Muscle layer of colon (tissue), 2 donors: ENCODE measurements around the gene SLC12A4.
A peak's percentile ranks its signal among the peaks of the same experiment; 100 is the strongest.

ENCODE experiments used
- H3K27ac ChIP-seq: one replicate; pipeline ENCODE4 v1.7.0; 2013; ENCODE audit warnings: low read depth, mild to moderate bottlenecking, low read length, moderate library complexity
- H3K27me3 ChIP-seq, 2 donors: one replicate each; pipeline ENCODE4 v1.7.0; 2013; ENCODE audit warnings: low read length in 2 of 2, mild to moderate bottlenecking in 2 of 2; ENCODE audit not compliant: insufficient read depth in 2 of 2, control insufficient read depth in 1 of 2
- H3K36me3 ChIP-seq: one replicate; pipeline ENCODE4 v1.7.0; 2013; ENCODE audit warnings: mild to moderate bottlenecking, low read length; ENCODE audit not compliant: insufficient read depth
- H3K4me1 ChIP-seq: one replicate; pipeline ENCODE4 v1.7.0; 2013; ENCODE audit warnings: mild to moderate bottlenecking, low read length; ENCODE audit not compliant: insufficient read depth
- H3K4me3 ChIP-seq, 2 donors: one replicate each; pipeline ENCODE4 v1.7.0; 2013; ENCODE audit warnings: low read length in 2 of 2, low read depth in 1 of 2, mild to moderate bottlenecking in 1 of 2, moderate library complexity in 1 of 2
- H3K9ac ChIP-seq: one replicate; pipeline ENCODE4 v1.7.0; 2013; ENCODE audit warnings: low read length
- H3K9me3 ChIP-seq: one replicate; pipeline ENCODE4 v1.7.0; 2013; ENCODE audit warnings: mild to moderate bottlenecking, low read length
- donor health status: abdominal sarcoma.
- donor health status: Adenocarcinoma of cecum.

The SLC12A4 gene

DNA sequence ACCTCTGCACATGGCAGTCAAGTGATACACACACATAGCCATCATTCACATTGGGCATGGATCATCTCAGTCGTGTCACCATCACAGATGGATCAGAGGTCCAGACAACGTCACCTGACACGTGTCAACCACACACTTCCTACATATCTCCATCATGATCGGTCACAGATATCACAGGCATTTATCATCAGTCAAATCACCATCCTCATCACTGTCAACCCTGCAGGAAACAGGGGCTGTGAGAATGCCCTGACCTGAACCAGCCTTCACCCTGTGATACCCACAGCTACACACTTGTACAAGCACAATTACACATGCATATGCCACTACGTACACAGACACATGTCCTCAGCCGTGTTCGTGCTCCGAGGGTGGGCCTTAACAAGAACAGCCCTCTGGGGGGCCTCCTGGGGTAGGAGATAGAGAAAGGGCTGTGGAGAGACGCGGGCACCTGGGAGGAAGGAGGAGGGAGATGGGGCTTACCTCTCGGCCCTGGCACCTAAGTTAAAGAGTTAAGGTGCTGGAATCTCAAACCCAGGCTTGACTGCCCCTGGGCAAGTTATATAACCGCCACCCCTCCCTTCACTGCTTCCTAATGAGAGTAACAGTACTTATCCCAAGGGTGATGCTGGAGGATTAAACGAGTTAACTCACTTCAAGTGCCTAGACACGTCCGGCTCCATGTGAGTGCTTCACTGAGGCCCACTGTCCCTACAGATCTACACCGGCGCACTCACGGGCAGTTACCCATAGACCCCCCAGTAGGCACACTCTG is 1.1 kb downstream of the SLC12A4 start:
- H3K4me3 ChIP-seq, result peak overlapping the region; percentile 97 to 98
- no peaks in the 10 kb centered on the region for H3K9me3 ChIP-seq
- no peaks in the 10 kb centered on the region for H3K27me3 ChIP-seq
- H3K9ac ChIP-seq, result peak overlapping the region; percentile 98
- peak overlapping the region; percentile 87 for H3K27ac ChIP-seq
- H3K36me3 ChIP-seq, result peaks cover 11% of the 10 kb centered on the region
- H3K4me1 ChIP-seq, result peaks cover 46% of the 10 kb centered on the region

DNA sequence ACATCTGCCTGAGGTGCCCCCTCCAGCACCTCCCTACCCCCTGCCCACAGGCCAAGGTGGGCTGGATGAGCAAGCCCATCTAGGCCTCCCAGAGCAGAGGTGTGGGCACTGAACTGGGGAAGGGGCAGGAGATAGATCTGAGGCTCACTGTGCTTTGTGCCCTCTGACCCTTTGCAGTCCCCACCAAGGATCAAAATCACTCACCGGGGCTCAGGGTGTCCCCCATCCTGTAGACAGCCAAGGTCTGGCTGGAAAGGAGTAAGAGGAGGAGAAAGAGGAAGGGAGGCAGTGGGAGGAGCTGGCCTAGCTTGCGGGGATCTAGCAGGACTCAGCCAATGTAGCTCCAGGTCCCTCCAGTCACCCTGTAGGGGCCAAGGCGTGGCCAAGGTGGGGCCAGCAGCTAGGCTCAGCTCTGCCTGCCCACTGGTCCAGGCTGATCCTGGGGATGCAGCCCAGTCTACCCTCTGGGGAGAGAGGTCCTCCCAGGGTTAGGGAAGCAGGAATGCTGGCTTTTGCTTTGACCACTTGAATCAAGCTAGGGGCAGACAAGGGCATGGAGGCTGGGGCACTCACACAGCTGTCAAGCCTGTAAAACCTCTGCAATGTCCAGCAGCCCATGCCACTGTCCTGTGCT is 1.8 kb downstream of the SLC12A4 start:
- no peaks in the 10 kb centered on the region for H3K9me3 ChIP-seq
- H3K9ac ChIP-seq, result peak overlapping the region; percentile 98
- H3K27ac ChIP-seq, result peak overlapping the region; percentile 87
- H3K4me3 ChIP-seq, result peak overlapping the region; percentile 52 to 98
- no peaks in the 10 kb centered on the region for H3K27me3 ChIP-seq
- peaks cover 46% of the 10 kb centered on the region for H3K4me1 ChIP-seq
- peaks cover 18% of the 10 kb centered on the region for H3K36me3 ChIP-seq

DNA sequence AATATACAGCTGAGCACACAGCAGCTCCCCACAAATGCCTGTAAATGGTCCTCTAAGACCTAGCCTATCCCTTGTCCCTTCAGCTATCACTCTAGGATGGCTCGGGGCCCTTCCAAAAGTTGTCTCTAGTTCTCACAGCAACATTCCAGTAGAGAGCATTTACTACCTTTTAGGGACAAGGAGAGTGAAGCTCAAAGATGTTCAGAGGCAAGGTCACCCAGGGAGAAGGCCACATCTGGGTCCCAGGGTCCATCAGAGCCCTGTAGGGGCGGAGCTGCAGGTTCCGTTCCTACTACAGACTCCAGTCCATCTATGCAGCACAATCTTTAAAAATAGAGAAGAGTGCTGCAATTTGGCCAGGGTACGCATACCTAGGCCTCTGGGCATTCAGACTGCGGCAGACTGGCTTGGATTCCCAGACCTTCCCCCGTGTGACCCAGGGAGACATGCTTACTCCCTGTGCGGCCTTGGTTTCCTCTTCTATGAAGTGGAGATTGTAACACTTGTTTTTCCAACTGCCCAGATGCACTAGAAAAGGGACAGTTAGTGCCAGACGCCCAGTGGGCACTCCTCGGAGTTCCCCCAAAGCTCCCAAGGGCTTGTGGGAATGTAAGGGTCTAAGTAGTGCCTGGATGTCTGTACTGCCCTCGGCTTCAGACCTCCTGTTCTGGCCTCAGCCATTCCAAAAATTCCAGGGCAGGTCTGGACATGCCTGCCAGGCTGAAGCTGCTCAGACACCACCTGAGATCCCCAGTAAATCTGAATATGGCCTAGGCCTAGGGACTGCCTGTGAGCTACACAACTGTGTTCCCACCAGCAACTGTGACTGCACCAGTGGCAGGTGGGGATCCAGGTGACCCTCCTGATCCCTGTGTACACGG is 2.5 kb downstream of the SLC12A4 start:
- Histone ChIP-seq H3K9me3 (no peaks in the 10 kb centered on the region), H3K27me3 (no peaks in the 10 kb centered on the region), H3K36me3 (peaks cover 25% of the 10 kb centered on the region), H3K4me3 (peak overlapping the region; percentile 52 to 98), H3K4me1 (peaks cover 46% of the 10 kb centered on the region), H3K9ac (peak overlapping the region; percentile 98), H3K27ac (peak overlapping the region; percentile 87)

DNA sequence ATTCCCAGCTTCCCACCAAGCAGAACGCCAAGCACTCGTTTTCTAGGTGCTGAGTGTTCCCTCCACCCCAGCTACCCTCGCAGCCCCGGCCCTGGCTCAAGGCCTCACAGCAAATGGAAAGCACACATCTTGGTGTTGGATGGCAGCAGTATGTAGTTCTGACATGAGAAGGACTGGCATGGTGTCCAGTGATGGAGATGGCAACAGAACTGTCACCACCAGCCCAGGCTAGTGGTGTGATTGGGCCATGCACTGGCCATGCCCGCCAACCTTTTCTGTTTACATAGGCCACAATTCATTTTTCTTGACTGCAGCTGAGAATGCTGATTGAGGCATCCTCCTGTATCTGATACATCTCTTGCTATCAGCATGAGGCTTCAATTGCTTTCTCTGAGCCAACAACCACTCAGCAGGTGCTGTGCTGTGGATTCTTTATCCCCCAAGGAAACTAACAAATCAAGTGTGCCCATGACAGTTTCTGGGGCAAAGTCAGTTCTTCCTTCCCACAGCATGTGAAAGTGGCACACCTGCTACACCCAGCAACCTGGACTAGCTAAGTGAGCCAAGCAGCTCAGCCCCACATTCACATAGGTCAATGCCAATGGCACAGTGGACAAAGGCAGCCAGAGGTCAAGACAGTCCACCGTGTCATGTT is 3.8 kb downstream of the SLC12A4 start:
- Histone ChIP-seq H3K27me3 (no peaks in the 10 kb centered on the region), H3K9ac (no peak overlapping the region), H3K27ac (peak overlapping the region; percentile 48), H3K9me3 (no peaks in the 10 kb centered on the region), H3K4me3 (no peak overlapping the region), H3K36me3 (peaks cover 38% of the 10 kb centered on the region), H3K4me1 (peaks cover 46% of the 10 kb centered on the region)

DNA sequence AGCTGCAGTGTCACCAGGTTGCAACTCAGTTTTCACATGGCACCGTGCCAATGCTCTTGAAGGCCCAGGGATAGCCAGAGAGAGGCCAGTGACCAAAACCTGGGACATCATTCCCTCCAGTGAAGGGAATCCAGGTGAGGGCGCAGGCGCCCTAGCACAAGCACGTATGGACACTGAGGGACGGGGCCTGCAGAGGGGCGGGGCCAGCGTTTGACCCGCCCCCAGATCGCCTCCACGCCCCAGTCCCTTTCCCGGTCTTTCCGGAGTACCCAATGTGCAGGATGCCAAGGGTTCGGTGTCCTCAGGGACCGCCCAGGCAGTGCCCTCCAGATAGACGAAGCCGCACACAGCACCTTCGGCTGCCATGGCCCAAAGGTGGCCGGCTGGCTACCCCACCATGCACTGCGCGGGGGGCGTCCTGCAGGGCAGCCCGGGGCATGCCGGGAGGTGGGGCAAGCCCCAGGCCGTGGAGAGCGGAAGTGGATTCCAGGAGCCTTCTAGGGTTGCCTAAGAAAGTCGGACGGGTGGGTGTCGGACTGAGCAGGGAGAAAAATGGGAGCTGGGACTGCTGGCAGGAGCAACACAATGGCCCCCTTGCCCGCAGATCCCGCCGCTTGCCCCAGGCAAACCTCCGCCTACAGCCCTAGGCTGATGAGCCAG is 4.6 kb downstream of the SLC12A4 start:
- Histone ChIP-seq H3K36me3 (peaks cover 46% of the 10 kb centered on the region), H3K4me1 (peaks cover 54% of the 10 kb centered on the region), H3K27me3 (no peaks in the 10 kb centered on the region), H3K4me3 (peak overlapping the region; percentile 1 to 34), H3K27ac (peak overlapping the region; percentile 48), H3K9ac (no peak overlapping the region), H3K9me3 (no peaks in the 10 kb centered on the region)

DNA sequence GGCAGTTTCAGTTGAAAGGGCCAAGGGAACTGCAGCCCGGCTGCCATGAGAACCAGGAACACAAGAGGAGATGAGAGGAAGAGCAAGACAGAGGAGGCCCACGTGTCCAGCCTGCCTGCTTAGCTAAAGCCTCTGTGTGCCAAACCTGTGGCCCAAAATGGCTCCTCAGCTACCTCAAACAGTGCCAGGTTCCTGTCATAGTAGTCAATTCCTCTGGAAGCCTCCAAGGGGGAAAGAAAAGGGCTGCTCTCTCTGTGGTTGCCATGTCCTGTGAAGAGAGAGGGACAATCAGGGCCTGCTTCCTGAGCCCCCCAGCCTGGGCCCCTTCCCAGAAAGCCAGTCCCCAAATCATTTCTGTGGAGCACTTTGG is 5.2 kb downstream of the SLC12A4 start:
- H3K9me3 ChIP-seq, result no peaks in the 10 kb centered on the region
- H3K27ac ChIP-seq, result peak overlapping the region; percentile 48
- H3K36me3 ChIP-seq, result peaks cover 51% of the 10 kb centered on the region
- peaks cover 56% of the 10 kb centered on the region for H3K4me1 ChIP-seq
- H3K27me3 ChIP-seq, result no peaks in the 10 kb centered on the region
- H3K4me3 ChIP-seq, result peak overlapping the region; percentile 1 to 34
- no peak overlapping the region for H3K9ac ChIP-seq

DNA sequence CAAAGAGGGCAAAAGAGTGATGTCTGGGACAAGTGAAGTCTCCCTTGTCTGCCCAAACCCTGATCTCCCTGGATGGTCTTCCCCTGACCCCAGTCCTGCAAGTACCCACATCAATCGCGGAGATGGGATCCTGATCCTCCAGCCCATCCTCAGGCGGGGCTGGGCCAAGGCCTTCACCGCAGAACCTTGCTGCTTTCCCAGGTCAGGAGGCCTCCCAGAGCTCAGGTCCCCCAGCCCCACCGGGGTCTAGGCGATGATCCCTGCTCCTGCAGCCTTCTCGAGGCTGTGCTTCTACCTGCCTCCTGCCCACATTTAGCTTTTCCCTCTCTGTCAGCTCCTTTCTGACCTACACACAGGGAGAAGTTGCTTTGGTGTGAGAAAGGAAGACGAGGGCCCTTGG is 6.3 kb downstream of the SLC12A4 start:
- Histone ChIP-seq H3K4me3 (no peak overlapping the region), H3K4me1 (peaks cover 53% of the 10 kb centered on the region), H3K27me3 (no peaks in the 10 kb centered on the region), H3K27ac (no peak overlapping the region), H3K9ac (no peak overlapping the region), H3K36me3 (peaks cover 60% of the 10 kb centered on the region), H3K9me3 (no peaks in the 10 kb centered on the region)

DNA sequence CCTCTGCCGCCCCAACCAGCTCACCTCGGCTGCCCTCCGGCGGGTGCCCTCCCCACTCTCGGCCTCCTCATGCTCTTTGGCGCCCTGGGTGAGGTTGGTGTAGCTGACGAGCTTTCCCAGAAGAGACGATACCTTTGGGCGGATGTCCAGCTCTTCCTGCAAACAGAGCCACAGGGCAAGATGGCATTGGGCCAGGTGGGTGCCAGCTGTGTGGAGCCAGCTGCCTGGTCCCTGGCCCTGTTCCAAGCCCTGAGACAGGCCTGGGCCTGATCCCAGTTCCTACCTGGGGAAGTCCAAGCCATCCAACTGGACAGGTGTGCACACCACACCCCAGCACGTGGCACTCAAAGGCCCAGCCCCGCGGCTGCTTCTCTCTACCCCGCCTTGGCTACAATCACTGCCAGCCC is 6.9 kb downstream of the SLC12A4 start:
- Histone ChIP-seq H3K36me3 (peaks cover 60% of the 10 kb centered on the region), H3K4me1 (peaks cover 47% of the 10 kb centered on the region), H3K4me3 (no peak overlapping the region), H3K9me3 (no peaks in the 10 kb centered on the region), H3K27me3 (no peaks in the 10 kb centered on the region), H3K27ac (no peak overlapping the region), H3K9ac (no peak overlapping the region)

DNA sequence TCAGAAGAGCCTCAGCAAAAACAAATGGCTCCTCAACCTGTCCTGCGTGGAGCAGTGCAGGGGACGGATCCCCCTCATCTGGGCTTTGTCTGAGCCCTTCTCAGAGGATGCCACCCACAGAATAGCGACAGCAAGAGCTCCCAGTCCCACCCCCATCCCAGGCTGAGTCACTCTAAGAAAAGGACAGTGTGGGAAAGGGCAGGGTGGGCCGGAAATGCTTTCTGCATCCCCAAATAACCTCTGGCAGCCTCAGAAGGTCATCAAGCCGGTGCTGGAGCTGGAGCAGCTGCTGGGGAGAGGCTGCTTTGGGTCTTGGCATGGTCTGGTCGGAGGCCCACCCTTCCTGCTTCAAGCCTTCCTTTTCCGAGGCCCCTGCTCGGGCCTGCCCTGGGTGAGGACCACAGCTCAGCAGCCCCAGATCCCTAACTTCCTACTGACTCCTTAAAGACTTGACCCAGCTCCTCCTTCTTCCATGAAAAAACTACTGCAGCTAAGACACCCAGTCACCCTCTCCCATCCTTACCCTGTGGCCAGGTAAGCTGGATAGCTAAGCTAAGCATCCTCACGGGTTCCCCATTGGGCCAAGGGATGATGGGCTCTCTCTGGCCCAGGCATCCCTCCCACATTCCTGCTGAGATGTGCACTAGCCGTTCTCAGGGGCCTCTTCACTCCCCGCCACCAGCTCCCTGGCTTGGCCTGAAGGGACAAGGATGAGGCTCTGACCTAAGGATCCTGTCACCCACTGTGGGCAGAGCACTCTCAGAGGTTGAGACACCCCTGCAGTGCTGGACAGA is 8.7 kb downstream of the SLC12A4 start:
- Histone ChIP-seq H3K9me3 (no peaks in the 10 kb centered on the region), H3K27ac (peak overlapping the region; percentile 14), H3K4me1 (peaks cover 29% of the 10 kb centered on the region), H3K27me3 (no peaks in the 10 kb centered on the region), H3K9ac (no peak overlapping the region), H3K36me3 (peaks cover 67% of the 10 kb centered on the region), H3K4me3 (no peak overlapping the region)

DNA sequence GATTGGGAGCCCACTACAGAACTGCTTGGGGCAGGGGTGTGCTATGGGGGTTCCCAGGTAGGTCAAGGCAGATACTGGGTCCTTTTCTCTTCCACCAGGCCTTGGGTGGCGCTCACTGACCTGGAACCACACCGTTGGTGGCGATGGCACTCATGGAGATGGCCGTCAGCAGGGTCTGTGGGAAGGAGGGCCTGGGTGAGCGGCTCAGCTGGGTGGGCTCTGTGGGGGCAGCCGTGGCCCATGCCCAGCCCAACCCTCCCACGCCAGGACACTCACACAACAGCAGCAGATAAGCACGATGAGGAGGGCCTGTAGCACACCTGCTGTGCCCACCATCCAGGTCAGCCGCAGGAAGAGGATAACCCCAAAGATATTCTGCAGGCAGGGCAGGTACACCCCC is 10.8 kb downstream of the SLC12A4 start:
- no peak overlapping the region for H3K27ac ChIP-seq
- no peak overlapping the region for H3K4me3 ChIP-seq
- no peaks in the 10 kb centered on the region for H3K9me3 ChIP-seq
- H3K4me1 ChIP-seq, result peaks cover 10% of the 10 kb centered on the region
- H3K27me3 ChIP-seq, result no peaks in the 10 kb centered on the region
- H3K9ac ChIP-seq, result no peak overlapping the region
- H3K36me3 ChIP-seq, result peaks cover 73% of the 10 kb centered on the region
